Mesodermal cell (in vitro differentiated cells): ENCODE data around the gene MT2A.
A peak's percentile ranks its signal among the peaks of the same experiment; 100 is the strongest.
"Not testable (repeated sequence)": the region's sequence is repeated elsewhere in the genome, so short reads cannot be mapped to it uniquely, and the experiment has no call there.

Source experiments
- H3K27ac ChIP-seq: 2 replicates; pipeline ENCODE4 v1.7.0; 2013; ENCODE audit warnings: mild to moderate bottlenecking, low read depth, low read length, moderate library complexity; ENCODE audit not compliant: severe bottlenecking
- H3K36me3 ChIP-seq: 2 replicates; pipeline ENCODE4 v1.7.1; 2013; ENCODE audit warnings: mild to moderate bottlenecking, low read length, moderate library complexity; ENCODE audit not compliant: control insufficient read depth, insufficient read depth
- H3K4me1 ChIP-seq: one replicate; pipeline ENCODE4 v1.7.1; 2013; ENCODE audit warnings: mild to moderate bottlenecking, low read length; ENCODE audit not compliant: insufficient read depth, control insufficient read depth, poor library complexity, severe bottlenecking
- H3K4me3 ChIP-seq: 2 replicates; pipeline ENCODE4 v1.7.0; 2013; ENCODE audit warnings: low read length, control low read depth, mild to moderate bottlenecking; ENCODE audit not compliant: insufficient read depth, poor library complexity, severe bottlenecking; ENCODE audit errors: extremely low read depth
- H3K9me3 ChIP-seq: 2 replicates; pipeline ENCODE4 v1.7.1; 2013; ENCODE audit warnings: mild to moderate bottlenecking, low read length, moderate library complexity; ENCODE audit not compliant: control insufficient read depth
- WGBS, 2 experiments: methylation state at CpG; one replicate each; pipeline ENCODE4 v1.1.5; 2013; ENCODE audit warnings: missing lambda C conversion rate in 2 of 2; ENCODE audit not compliant: insufficient coverage in 2 of 2; 5-methylcytosine and 5-hydroxymethylcytosine counted together

MT2A gene

GRCh38 chr16:56620339-56620897 lies 12.0 kb downstream of the MT2A start:
- no peak overlapping the region for H3K27ac ChIP-seq
- no peaks in the 10 kb centered on the region for H3K9me3 ChIP-seq
- 67 to 84% methylated on average over 4 to 6 of the region's 8 CpGs for WGBS, 2 experiments
- H3K36me3 ChIP-seq, result no peaks in the 10 kb centered on the region
- no peak overlapping the region for H3K4me3 ChIP-seq
- H3K4me1 ChIP-seq, result peaks cover 6% of the 10 kb centered on the region

GRCh38 chr16:56621665-56622445 lies 13.5 kb downstream of the MT2A start:
- H3K36me3 ChIP-seq, H3K27ac ChIP-seq, H3K4me1 ChIP-seq, H3K9me3 ChIP-seq, H3K4me3 ChIP-seq: not testable (repeated sequence)
- 49 to 58% methylated on average over 4 of the region's 4 CpGs for WGBS, 2 experiments

GRCh38 chr16:56623184-56623583 lies 14.8 kb downstream of the MT2A start:
- WGBS, 2 experiments, result 88 to 92% methylated on average over 4 to 5 of the region's 5 CpGs
- H3K4me3 ChIP-seq, H3K9me3 ChIP-seq, H3K4me1 ChIP-seq, H3K27ac ChIP-seq, H3K36me3 ChIP-seq: not testable (repeated sequence)

GRCh38 chr16:56623637-56624036 lies 15.3 kb downstream of the MT2A start:
- Histone ChIP-seq H3K4me3 (no peak overlapping the region), H3K4me1 (no peaks in the 10 kb centered on the region), H3K27ac (no peak overlapping the region), H3K36me3 (no peaks in the 10 kb centered on the region), H3K9me3 (no peaks in the 10 kb centered on the region)
- 50 to 83% methylated on average over 1 of the region's 2 CpGs for WGBS, 2 experiments

- 6 to 7% methylated on average over 37 to 55 of the region's 62 CpGs for WGBS, 2 experiments
- Histone ChIP-seq H3K27ac (no peak within 1 kb of the TSS), H3K4me1 (no peaks in the 10 kb centered on the region), H3K9me3 (no peaks in the 10 kb centered on the region), H3K4me3 (peak within 1 kb of the TSS; percentile 37), H3K36me3 (no peaks in the 10 kb centered on the region)
Observed at GRCh38 chr16:56625140-56625942, 17.0 kb downstream of the MT2A start, which contains the start of gene MT1E. Gene MT1E (plus strand): TSS chr16:56625781. CDS start chr16:56625852, 71 bp downstream.

GRCh38 chr16:56625943-56626654 lies 17.7 kb downstream of the MT2A start:
- Histone ChIP-seq H3K9me3 (no peaks in the 10 kb centered on the region), H3K4me1 (no peaks in the 10 kb centered on the region), H3K4me3 (no peak overlapping the region), H3K27ac (no peak overlapping the region), H3K36me3 (no peaks in the 10 kb centered on the region)
- WGBS, 2 experiments, result 28 to 41% methylated on average over 12 to 13 of the region's 16 CpGs

GRCh38 chr16:56626685-56627084 lies 18.3 kb downstream of the MT2A start:
- no peak overlapping the region for H3K4me3 ChIP-seq
- H3K9me3 ChIP-seq, result no peaks in the 10 kb centered on the region
- WGBS, 2 experiments, result 58 to 80% methylated on average over 2 to 4 of the region's 7 CpGs
- peak overlapping the region; percentile 6 for H3K27ac ChIP-seq
- no peaks in the 10 kb centered on the region for H3K36me3 ChIP-seq
- no peaks in the 10 kb centered on the region for H3K4me1 ChIP-seq

GRCh38 chr16:56628486-56629350 lies 20.3 kb downstream of the MT2A start:
- Histone ChIP-seq H3K36me3 (no peaks in the 10 kb centered on the region), H3K27ac (no peak overlapping the region), H3K4me3 (no peak overlapping the region), H3K9me3 (no peaks in the 10 kb centered on the region), H3K4me1 (peaks cover 4% of the 10 kb centered on the region)
- WGBS, 2 experiments, result 71 to 84% methylated on average over 7 of the region's 9 CpGs

GRCh38 chr16:56629531-56629930 lies 21.1 kb downstream of the MT2A start:
- H3K9me3 ChIP-seq, result no peaks in the 10 kb centered on the region
- peaks cover 4% of the 10 kb centered on the region for H3K4me1 ChIP-seq
- H3K36me3 ChIP-seq, result no peaks in the 10 kb centered on the region
- no peak overlapping the region for H3K27ac ChIP-seq
- H3K4me3 ChIP-seq, result no peak overlapping the region
- WGBS, 2 experiments, result 75 to 85% methylated on average over 2 to 3 of the region's 3 CpGs

- WGBS, 2 experiments, result 72 to 81% methylated on average over 2 to 3 of the region's 3 CpGs
- H3K4me3 ChIP-seq, result no peak overlapping the region
- peaks cover 9% of the 10 kb centered on the region for H3K4me1 ChIP-seq
- H3K36me3 ChIP-seq, result no peaks in the 10 kb centered on the region
- no peak overlapping the region for H3K27ac ChIP-seq
- H3K9me3 ChIP-seq, result no peaks in the 10 kb centered on the region
Observed at GRCh38 chr16:56630134-56630533, 21.8 kb downstream of the MT2A start.
